GM19372 (cell line): Measurements from ENCODE around the gene ALDH5A1.

ENCODE experiments used
- ATAC-seq: cut with Tn5 transposase; IDR thresholded peaks from one replicate; pipeline ENCODE4 v1.9.1; 2021; ENCODE audit warnings: mild to moderate bottlenecking, low read depth, moderate library complexity; ENCODE audit not compliant: unreplicated experiment

ALDH5A1 gene

GRCh38 chr6:24494821-24495795, at the start of gene ALDH5A1:
Gene ALDH5A1 (plus strand): TSS chr6:24494969. CDS start chr6:24494997, 28 bp downstream.
- peak; percentile 63 for ATAC-seq

DNA sequence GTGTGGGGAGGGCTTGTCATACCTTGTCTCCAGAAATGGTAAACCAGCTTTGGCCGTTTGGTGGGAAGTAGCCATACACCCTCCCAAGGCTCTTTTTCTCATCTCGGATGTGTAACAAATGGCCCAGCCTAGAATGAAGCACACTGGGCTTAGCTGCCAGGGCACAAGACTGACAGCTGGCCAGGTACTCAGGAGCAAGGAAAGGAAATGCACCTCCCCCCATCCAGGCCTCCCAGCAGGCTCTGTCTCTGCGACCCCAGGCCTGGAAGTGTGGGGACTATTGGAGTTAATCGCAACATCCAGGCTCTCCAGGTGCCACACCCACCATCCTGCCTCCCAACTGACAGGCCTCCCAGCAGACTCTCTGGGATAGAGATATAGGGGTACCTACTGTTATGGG, 49.1 kb upstream of the ALDH5A1 start:
- ATAC-seq = no peak

DNA sequence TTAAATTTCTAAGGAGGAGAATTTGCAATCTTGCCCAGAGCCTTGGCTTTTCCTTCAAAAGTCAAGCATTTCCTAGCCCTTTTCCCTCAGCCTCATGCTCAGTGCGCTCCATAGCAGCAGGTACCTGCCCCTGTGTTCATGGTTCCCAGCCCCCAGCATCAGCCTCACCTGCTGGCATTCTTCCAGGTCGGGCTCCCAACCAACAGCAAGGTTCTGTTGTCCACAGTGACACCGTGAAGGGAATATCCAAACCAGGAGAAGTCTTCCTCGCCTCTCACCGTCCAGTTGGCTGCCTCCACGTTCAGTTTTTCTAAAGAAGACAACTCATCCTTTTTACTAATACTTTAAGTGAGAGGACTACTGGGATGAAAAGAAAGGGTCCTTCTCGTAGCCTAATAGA, 48.1 kb upstream of the ALDH5A1 start:
- ATAC-seq = no peak

GRCh38 chr6:24448396-24448795, 46.4 kb upstream of the ALDH5A1 start:
- ATAC-seq = no peak

DNA sequence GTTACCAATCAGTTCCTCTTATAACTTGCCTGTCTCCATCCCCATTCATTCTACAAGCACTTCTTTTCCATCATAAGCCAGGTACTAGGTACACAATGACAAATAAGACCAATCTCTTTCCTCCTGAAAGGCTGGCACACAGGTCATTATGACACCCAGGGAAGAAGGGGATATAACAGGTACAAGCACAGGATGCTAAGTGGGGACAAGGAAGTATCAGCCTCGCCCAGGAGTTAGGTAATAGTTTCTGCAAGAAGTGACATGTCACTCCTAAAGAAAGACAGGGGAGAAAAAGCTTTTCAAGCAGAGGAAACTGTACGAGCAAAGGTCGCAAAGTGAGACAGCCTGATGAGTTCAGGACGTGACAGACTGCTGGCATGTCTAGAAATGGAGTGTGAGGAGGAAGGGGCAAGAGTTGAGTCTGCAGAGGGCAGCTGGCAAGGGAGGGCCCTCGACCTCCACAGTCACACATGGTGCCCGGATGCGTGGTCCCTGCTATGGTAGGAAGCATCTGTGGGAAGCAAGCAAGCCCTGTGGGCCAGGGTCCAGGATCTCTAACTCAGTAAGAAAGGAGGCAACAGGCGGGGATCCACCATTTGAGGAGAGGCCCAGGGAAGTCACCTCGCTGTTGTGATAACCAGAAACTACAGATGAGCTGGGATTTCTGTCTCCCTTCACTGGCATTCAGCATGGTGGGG, 45.8 kb upstream of the ALDH5A1 start:
- no peak for ATAC-seq

GRCh38 chr6:24451581-24452388, 43.0 kb upstream of the ALDH5A1 start:
- ATAC-seq = no peak

DNA sequence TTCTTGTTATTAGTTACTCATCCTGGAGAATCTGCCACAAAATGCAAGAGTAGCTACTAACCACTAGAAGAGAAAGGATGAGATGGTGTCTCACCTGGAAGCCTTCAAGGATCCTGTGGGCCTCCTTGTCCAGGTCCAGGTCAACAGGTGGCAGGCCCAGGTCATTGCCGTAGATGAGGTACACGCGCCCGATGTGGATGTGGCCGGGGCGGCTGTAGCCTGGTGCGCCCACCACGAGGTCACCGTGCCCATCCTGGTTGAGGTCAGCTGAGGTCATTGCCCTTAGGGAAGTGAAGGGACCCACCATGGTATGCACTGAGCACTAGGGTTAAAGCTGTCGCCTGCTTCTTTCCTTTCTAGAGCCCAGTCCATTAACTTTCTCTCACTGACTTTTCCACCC, 40.8 kb upstream of the ALDH5A1 start:
- no peak for ATAC-seq

DNA sequence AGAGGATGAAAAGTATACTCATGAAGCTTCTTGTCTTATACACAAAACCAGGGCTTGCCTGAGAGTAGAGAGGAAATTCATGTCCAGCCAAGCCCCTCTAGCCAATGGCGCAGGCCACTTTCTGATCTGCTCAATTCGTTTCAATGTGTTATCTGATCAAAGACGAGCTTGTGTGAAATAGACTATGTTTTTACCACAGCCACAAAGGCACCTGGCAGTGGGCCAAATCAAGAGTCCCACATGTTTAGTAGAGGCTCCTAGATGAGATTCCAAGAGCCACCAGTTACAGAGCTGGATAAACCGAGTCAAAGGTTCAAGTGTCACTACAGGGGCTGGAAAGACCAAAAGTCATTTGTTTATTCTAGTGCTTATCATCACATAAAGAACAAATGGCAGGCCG, 40.3 kb upstream of the ALDH5A1 start:
- no peak for ATAC-seq

- no peak for ATAC-seq
Observed at GRCh38 chr6:24455061-24455460, 39.7 kb upstream of the ALDH5A1 start.

GRCh38 chr6:24458134-24458533, 36.6 kb upstream of the ALDH5A1 start:
- no peak for ATAC-seq

GRCh38 chr6:24458941-24459340, 35.8 kb upstream of the ALDH5A1 start:
- no peak for ATAC-seq

- ATAC-seq = no peak
Observed at GRCh38 chr6:24460966-24461365, 33.8 kb upstream of the ALDH5A1 start.

DNA sequence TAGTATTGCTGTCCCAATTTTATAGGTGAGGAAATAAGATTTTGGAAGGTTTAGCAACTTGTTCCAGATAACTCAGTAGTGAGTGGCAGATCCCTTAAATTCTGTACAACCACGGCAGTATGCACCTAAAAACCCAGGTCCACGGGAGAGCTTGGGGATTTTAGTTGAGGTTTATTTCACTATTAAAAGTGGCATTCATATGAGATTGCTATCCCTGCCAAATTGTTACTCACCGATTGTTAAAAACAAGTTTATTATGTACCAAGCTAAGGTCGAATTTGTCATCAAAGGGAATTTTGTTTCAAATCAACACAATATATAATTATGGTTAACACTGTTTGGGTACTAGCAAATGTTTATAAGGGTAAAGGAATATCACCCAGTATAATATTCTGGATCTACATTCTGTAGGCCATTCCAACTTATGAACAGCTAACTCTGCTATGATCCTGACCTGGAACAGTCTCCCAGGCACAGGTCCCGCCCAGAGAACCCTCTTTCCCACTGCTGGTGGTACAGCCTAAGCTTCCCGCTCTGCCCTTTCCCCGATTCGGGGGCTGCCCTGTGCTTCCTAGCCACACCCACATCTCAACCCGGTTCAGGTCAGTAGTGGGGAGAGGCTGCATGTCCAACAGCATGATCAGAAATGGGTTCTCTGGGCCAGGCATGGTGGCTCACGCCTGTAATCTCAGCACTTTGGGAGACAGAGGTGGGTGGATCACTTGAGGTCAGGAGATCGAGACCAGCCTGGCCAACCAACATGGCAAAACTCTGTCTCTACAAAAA, 30.3 kb upstream of the ALDH5A1 start:
- ATAC-seq = no peak

- no peak for ATAC-seq
Observed at GRCh38 chr6:24469811-24470210, 25.0 kb upstream of the ALDH5A1 start.

DNA sequence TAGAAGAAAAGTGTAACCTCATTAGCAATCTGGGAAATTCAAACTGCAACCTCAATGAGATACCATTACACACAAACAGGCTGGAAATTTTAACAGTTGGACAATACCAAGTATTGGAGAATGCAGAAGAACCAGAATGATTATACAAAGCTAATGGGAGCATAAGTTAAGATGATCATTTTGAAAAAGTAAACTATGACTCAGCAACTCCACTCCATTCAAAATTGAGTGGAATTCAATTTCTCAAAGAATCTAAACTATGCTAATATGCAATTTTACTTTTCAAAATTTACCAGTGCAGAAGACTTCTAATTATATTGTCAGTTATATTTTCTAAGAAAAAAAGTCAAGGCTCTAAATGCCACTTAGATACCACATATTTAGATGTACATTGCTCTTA, 22.6 kb upstream of the ALDH5A1 start:
- ATAC-seq = no peak

- no peak for ATAC-seq
Observed at GRCh38 chr6:24476631-24477030, 18.1 kb upstream of the ALDH5A1 start.

- no peak for ATAC-seq
Observed at GRCh38 chr6:24477070-24477469, 17.7 kb upstream of the ALDH5A1 start.

GRCh38 chr6:24478903-24479302, 15.9 kb upstream of the ALDH5A1 start:
- no peak for ATAC-seq

GRCh38 chr6:24480705-24481104, 14.1 kb upstream of the ALDH5A1 start:
- no peak for ATAC-seq

- no peak for ATAC-seq
Observed at GRCh38 chr6:24481449-24481848, 13.3 kb upstream of the ALDH5A1 start.
